ENCODE measurements around the gene CSNK1E.

CSNK1E gene

GRCh38 chr22:38311323-38311620, 6.0 kb downstream of the CSNK1E start:
- no peak for TF ChIP-seq TAF1 (IDR thresholded peaks at IDR 0.05; ENCODE audit: borderline replicate concordance, insufficient read depth, low read length)
- no peak for TF ChIP-seq FOXP2 (optimal IDR thresholded peaks at IDR 0.05; ENCODE audit: borderline replicate concordance, extremely low read depth, extremely low read length, insufficient read depth)
- no peak for TF ChIP-seq POLR2AphosphoS5 (IDR thresholded peaks at IDR 0.05; ENCODE audit: low read depth, low read length)
- TF ChIP-seq, protein P1, sequence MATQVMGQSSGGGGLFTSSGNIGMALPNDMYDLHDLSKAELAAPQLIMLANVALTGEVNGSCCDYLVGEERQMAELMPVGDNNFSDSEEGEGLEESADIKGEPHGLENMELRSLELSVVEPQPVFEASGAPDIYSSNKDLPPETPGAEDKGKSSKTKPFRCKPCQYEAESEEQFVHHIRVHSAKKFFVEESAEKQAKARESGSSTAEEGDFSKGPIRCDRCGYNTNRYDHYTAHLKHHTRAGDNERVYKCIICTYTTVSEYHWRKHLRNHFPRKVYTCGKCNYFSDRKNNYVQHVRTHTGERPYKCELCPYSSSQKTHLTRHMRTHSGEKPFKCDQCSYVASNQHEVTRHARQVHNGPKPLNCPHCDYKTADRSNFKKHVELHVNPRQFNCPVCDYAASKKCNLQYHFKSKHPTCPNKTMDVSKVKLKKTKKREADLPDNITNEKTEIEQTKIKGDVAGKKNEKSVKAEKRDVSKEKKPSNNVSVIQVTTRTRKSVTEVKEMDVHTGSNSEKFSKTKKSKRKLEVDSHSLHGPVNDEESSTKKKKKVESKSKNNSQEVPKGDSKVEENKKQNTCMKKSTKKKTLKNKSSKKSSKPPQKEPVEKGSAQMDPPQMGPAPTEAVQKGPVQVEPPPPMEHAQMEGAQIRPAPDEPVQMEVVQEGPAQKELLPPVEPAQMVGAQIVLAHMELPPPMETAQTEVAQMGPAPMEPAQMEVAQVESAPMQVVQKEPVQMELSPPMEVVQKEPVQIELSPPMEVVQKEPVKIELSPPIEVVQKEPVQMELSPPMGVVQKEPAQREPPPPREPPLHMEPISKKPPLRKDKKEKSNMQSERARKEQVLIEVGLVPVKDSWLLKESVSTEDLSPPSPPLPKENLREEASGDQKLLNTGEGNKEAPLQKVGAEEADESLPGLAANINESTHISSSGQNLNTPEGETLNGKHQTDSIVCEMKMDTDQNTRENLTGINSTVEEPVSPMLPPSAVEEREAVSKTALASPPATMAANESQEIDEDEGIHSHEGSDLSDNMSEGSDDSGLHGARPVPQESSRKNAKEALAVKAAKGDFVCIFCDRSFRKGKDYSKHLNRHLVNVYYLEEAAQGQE (IDR thresholded peaks at IDR 0.05; ENCODE audit: insufficient read depth in 1 of 2, low read depth in 2 of 2, low read length in 2 of 2): no peak
- TF ChIP-seq SIN3A (IDR thresholded peaks at IDR 0.05; ENCODE audit: borderline replicate concordance, insufficient read depth, low read length): no peak

- TF ChIP-seq POLR2AphosphoS5 (IDR thresholded peaks at IDR 0.05; ENCODE audit: low read depth, low read length): no peak
- TF ChIP-seq, protein P1 (IDR thresholded peaks at IDR 0.05; ENCODE audit: insufficient read depth in 1 of 2, low read depth in 2 of 2, low read length in 2 of 2): no peak
These were observed 6.5 kb downstream of the CSNK1E start for GRCh38 chr22:38310518-38311322.

GRCh38 chr22:38309614-38310517, 7.4 kb downstream of the CSNK1E start:
- no peak for TF ChIP-seq POLR2AphosphoS5 (IDR thresholded peaks at IDR 0.05; ENCODE audit: low read depth, low read length)

DNA sequence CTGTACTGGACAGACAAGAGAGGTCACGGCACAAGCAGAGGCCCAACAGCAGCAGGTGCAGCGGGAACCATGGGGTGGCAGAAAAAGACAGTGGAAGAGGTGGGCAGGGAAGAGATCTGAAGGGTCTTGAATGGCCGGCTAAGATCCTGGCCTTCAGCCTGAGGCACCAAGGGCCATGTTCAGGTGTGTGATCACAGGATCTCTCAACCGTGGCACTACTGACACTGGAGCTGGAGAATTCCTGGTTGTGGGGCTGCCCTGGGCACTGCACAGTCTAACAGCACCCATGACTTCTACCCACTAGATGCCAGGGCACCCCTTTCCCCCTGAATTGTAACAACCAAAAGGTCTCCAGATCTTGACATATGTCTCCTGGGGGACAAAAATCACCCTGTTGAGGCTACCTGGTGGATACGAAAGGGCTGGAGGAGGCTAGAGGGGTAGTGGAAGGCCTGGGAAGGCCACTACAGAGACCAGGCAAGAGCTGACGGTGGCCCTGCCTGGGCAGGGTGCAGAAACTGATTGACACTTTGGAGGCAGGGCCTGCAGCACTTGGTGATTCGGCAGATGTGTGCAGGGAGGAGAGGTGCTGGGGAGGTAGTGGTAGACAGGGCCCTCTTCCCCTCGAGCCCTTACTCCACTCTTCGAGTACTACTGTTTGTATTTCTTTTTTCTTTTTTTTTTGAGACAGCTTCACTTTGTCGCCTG, 8.3 kb downstream of the CSNK1E start:
- TF ChIP-seq, protein P1 (IDR thresholded peaks at IDR 0.05; ENCODE audit: insufficient read depth in 1 of 2, low read depth in 2 of 2, low read length in 2 of 2): no peak
- TF ChIP-seq SIN3A (IDR thresholded peaks at IDR 0.05; ENCODE audit: borderline replicate concordance, insufficient read depth, low read length) (no peak), TAF1 (IDR thresholded peaks at IDR 0.05; ENCODE audit: borderline replicate concordance, insufficient read depth, low read length) (no peak), FOXP2 (optimal IDR thresholded peaks at IDR 0.05; ENCODE audit: borderline replicate concordance, extremely low read depth, extremely low read length, insufficient read depth) (no peak)

GRCh38 chr22:38305471-38306448, 11.5 kb downstream of the CSNK1E start:
- TF ChIP-seq, protein P1 (IDR thresholded peaks at IDR 0.05; ENCODE audit: insufficient read depth in 1 of 2, low read depth in 2 of 2, low read length in 2 of 2): no peak
- TF ChIP-seq POLR2AphosphoS5 (IDR thresholded peaks at IDR 0.05; ENCODE audit: low read depth, low read length) (no peak), FOXP2 (optimal IDR thresholded peaks at IDR 0.05; ENCODE audit: borderline replicate concordance, extremely low read depth, extremely low read length, insufficient read depth) (no peak)

Measured in PFSK-1 (cell line).